GM21367 (cell line): ENCODE measurements around the gene GPX3.

ENCODE experiments used
- ATAC-seq: cut with Tn5 transposase; IDR thresholded peaks from one replicate; pipeline ENCODE4 v1.9.1; 2021; ENCODE audit not compliant: unreplicated experiment

GPX3 gene

GRCh38 chr5:151075698-151076331 lies 55.4 kb downstream of the GPX3 start:
- no peak for ATAC-seq

- ATAC-seq: no peak
These were observed 56.2 kb downstream of the GPX3 start for GRCh38 chr5:151076616-151077015.

- no peak for ATAC-seq
These were observed 57.0 kb downstream of the GPX3 start for GRCh38 chr5:151077419-151077818.

- ATAC-seq: no peak
These were observed 57.6 kb downstream of the GPX3 start for GRCh38 chr5:151077967-151078366.
